Measurements from ENCODE around the gene ATP9B.

ATP9B gene

GRCh38 chr18:79195716-79196683, 126.8 kb downstream of the ATP9B start:
- DNase-seq (ENCODE audit: extremely low read depth, low read depth): no peak

GRCh38 chr18:79197531-79197930, 128.3 kb downstream of the ATP9B start:
- no peak for DNase-seq (ENCODE audit: extremely low read depth, low read depth)
- no peak for TF ChIP-seq CTCF (IDR thresholded peaks at IDR 0.05; ENCODE audit: low read depth, low read length)

More at GRCh38 chr18:79195716-79196683, 126.8 kb downstream of the ATP9B start:
- TF ChIP-seq CTCF (IDR thresholded peaks at IDR 0.05; ENCODE audit: low read depth, low read length): no peak

GRCh38 chr18:79199691-79200374, 130.6 kb downstream of the ATP9B start:
- no peak; the same call in none of the 2 replicates for TF ChIP-seq CTCF (IDR thresholded peaks at IDR 0.05; ENCODE audit: low read depth, low read length)
- DNase-seq (ENCODE audit: extremely low read depth, low read depth): no peak

GRCh38 chr18:79200546-79201268, 131.5 kb downstream of the ATP9B start:
- DNase-seq (ENCODE audit: extremely low read depth, low read depth): no peak
- TF ChIP-seq CTCF (IDR thresholded peaks at IDR 0.05; ENCODE audit: low read depth, low read length): no peak

- DNase-seq (ENCODE audit: extremely low read depth, low read depth): no peak
Observed at GRCh38 chr18:79203017-79203605, 133.9 kb downstream of the ATP9B start.

More at GRCh38 chr18:79203017-79203605, 133.9 kb downstream of the ATP9B start:
- no peak for TF ChIP-seq CTCF (IDR thresholded peaks at IDR 0.05; ENCODE audit: low read depth, low read length)
